ENCODE measurements around the gene GLI1.

DNA sequence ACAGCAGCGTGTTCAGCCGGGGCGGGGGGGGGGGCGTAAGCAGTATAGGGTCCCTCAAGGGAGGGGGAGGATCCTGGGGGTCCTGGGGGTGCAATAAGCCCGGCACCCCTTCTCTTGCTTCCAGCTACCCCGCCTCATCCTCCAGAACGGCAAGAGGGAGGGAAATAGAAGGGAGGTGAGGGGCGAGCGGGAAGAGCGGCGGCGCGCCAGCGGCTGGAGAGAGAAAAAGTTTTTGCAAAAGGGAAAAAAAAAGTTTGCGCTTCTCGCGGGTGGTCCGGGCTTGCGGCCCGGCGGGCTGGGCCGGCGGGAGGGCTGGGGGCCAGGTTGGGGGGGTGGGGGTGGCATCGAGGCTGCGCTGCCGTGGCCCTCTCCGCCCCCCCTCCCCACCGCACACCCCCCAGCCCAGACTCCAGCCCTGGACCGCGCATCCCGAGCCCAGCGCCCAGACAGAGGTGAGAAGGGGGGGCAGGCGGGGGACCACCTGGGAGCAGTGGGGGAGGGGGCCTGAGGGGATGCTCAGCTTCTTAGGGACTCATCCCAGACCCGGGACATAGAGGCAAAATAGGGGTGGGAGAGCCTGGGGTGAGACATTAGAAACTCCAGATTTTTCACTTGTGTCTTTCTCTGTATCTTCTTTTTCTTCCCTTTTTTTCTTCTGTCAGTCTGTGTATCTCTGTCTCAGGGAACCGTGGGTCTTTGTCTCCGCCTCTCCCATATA is at the start of gene GLI1:
- TF ChIP-seq, protein P1, sequence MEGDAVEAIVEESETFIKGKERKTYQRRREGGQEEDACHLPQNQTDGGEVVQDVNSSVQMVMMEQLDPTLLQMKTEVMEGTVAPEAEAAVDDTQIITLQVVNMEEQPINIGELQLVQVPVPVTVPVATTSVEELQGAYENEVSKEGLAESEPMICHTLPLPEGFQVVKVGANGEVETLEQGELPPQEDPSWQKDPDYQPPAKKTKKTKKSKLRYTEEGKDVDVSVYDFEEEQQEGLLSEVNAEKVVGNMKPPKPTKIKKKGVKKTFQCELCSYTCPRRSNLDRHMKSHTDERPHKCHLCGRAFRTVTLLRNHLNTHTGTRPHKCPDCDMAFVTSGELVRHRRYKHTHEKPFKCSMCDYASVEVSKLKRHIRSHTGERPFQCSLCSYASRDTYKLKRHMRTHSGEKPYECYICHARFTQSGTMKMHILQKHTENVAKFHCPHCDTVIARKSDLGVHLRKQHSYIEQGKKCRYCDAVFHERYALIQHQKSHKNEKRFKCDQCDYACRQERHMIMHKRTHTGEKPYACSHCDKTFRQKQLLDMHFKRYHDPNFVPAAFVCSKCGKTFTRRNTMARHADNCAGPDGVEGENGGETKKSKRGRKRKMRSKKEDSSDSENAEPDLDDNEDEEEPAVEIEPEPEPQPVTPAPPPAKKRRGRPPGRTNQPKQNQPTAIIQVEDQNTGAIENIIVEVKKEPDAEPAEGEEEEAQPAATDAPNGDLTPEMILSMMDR (IDR thresholded peaks at IDR 0.05; ENCODE audit: low read length): no peak
- TF ChIP-seq EZH2 (IDR thresholded peaks at IDR 0.05; ENCODE audit: borderline replicate concordance, low read length): no peak
